IPS-18a (cell line): ENCODE measurements around the gene MFAP3L.

Experiments used
- H3K27ac ChIP-seq: one replicate; pipeline ENCODE4 v1.5.1; 2013; ENCODE audit warnings: low read length
- H3K27me3 ChIP-seq: one replicate; pipeline ENCODE4 v1.6.1; 2013; ENCODE audit warnings: mild to moderate bottlenecking, low read length; ENCODE audit not compliant: control insufficient read depth, insufficient read depth
- H3K36me3 ChIP-seq: one replicate; pipeline ENCODE4 v1.6.1; 2013; ENCODE audit warnings: low read depth, low read length; ENCODE audit not compliant: control insufficient read depth
- H3K4me1 ChIP-seq: one replicate; pipeline ENCODE4 v1.6.1; 2013; ENCODE audit warnings: low read depth, low read length; ENCODE audit not compliant: control insufficient read depth
- H3K4me3 ChIP-seq: one replicate; pipeline ENCODE4 v1.5.1; 2013; ENCODE audit warnings: low read length
- H3K9ac ChIP-seq: one replicate; pipeline ENCODE4 v1.6.1; 2013; ENCODE audit warnings: mild to moderate bottlenecking, low read length, moderate library complexity
- H3K9me3 ChIP-seq: one replicate; pipeline ENCODE4 v1.6.1; 2013; ENCODE audit warnings: low read depth, low read length; ENCODE audit not compliant: control insufficient read depth

The MFAP3L gene

GRCh38 chr4:170003071-170004070 lies 22.8 kb downstream of the MFAP3L start:
- H3K4me3 ChIP-seq: no peak overlapping the region
- no peaks in the 10 kb centered on the region for H3K36me3 ChIP-seq
- H3K27ac ChIP-seq: no peak overlapping the region
- H3K9ac ChIP-seq: no peak overlapping the region
- H3K9me3 ChIP-seq: no peaks in the 10 kb centered on the region
- no peaks in the 10 kb centered on the region for H3K27me3 ChIP-seq
- H3K4me1 ChIP-seq: no peaks in the 10 kb centered on the region

GRCh38 chr4:170001745-170002267 lies 24.4 kb downstream of the MFAP3L start:
- no peaks in the 10 kb centered on the region for H3K36me3 ChIP-seq

GRCh38 chr4:170001011-170001744 lies 25.0 kb downstream of the MFAP3L start:
- H3K27me3 ChIP-seq: no peaks in the 10 kb centered on the region
- H3K36me3 ChIP-seq: no peaks in the 10 kb centered on the region
- peaks cover 7% of the 10 kb centered on the region for H3K4me1 ChIP-seq
- H3K9me3 ChIP-seq: no peaks in the 10 kb centered on the region
- no peak overlapping the region for H3K9ac ChIP-seq
- no peak overlapping the region for H3K4me3 ChIP-seq
- no peak overlapping the region for H3K27ac ChIP-seq

More at GRCh38 chr4:170001745-170002267, 24.4 kb downstream of the MFAP3L start:
- no peaks in the 10 kb centered on the region for H3K27me3 ChIP-seq
- H3K9me3 ChIP-seq: no peaks in the 10 kb centered on the region
- H3K4me1 ChIP-seq: peaks cover 2% of the 10 kb centered on the region
- H3K9ac ChIP-seq: no peak overlapping the region
- no peak overlapping the region for H3K27ac ChIP-seq
- H3K4me3 ChIP-seq: no peak overlapping the region

GRCh38 chr4:169999923-170000322 lies 26.3 kb downstream of the MFAP3L start:
- no peaks in the 10 kb centered on the region for H3K9me3 ChIP-seq
- no peaks in the 10 kb centered on the region for H3K36me3 ChIP-seq
- H3K4me3 ChIP-seq: no peak overlapping the region
- H3K4me1 ChIP-seq: peaks cover 7% of the 10 kb centered on the region
- no peak overlapping the region for H3K27ac ChIP-seq
- no peaks in the 10 kb centered on the region for H3K27me3 ChIP-seq
- H3K9ac ChIP-seq: no peak overlapping the region

DNA sequence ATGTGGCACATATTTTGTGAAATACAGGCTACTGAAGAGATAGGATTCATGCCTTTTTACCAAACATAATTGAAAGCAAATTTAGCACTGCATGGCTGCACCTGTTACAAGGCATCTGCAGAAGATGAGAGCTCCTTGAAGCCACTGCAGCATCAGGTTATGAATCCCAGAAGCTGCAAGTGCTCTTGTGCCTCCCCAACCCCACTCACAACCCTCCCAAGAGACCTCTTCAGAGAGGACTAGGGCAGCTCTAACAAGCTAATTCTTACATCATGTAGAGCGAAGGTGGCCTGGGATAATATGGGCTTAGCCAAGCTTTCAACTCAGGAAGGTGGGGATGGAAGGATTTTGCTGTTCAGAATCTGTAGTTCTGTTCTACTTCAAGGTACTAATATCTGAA lies 27.2 kb downstream of the MFAP3L start:
- H3K27ac ChIP-seq: no peak overlapping the region
- no peak overlapping the region for H3K4me3 ChIP-seq
- no peaks in the 10 kb centered on the region for H3K27me3 ChIP-seq
- H3K4me1 ChIP-seq: peaks cover 7% of the 10 kb centered on the region
- no peaks in the 10 kb centered on the region for H3K36me3 ChIP-seq
- no peaks in the 10 kb centered on the region for H3K9me3 ChIP-seq
- H3K9ac ChIP-seq: no peak overlapping the region

DNA sequence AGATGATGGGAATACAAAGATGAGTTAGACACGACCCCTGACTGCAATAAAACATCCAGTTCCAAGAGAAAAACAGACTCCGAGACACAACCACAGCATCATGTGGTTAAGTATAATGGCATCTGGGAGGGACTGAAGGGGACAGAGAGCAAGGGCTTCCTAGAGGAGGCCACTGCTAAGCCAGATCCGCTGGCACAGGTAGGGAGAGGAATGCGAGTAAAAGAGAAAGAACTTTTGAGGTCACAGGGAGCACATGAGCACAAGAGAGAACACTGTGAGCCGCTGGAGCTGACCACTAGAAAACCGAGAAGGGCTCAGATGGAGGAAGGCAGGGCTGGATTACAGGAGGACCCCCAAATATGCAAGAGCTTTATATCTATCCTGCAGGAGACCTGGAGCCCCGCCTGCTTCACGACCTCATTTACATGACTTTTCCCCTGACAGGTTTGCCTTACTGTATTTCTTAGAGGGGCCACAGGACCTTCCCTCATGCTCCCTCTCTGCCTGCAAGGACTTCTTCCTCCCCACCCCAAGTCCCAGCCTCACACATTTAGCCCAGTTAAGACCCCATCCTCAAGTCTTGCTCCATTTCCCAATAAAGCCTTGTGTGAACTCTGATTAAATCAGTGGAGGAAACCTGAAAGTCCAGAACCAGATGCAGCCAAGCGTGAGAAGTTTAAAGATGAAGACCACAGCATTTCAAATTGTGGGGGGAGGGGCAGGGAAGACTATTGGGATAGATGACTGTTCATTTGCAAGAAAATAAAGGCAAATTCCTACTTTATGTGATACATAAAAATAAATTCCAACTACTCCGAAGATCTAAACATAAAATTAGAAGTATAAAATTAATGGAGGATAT lies 29.6 kb downstream of the MFAP3L start:
- no peaks in the 10 kb centered on the region for H3K9me3 ChIP-seq
- H3K27ac ChIP-seq: no peak overlapping the region
- no peak overlapping the region for H3K4me3 ChIP-seq
- H3K9ac ChIP-seq: no peak overlapping the region
- H3K36me3 ChIP-seq: no peaks in the 10 kb centered on the region
- peaks cover 7% of the 10 kb centered on the region for H3K4me1 ChIP-seq
- H3K27me3 ChIP-seq: no peaks in the 10 kb centered on the region

DNA sequence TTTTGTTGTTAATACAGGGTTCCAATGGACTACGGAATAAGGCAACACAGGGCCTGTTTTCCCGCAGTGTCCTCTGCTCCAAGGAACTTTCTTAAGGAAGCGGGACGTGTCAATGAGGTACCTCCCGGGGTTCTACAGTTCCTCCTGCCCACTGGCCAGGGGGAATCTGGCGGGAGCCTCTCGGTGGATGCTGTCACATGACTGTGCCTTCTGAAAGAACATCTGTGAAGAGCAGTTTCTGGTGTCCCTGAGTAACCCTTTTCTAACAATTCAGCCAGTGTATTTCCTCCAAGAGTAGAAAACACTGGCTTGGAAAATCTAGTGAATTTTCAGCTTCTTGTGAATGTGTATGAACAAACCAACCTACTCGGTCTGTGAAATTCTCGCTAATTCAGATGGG lies 32.7 kb downstream of the MFAP3L start:
- H3K9me3 ChIP-seq: no peaks in the 10 kb centered on the region
- H3K36me3 ChIP-seq: no peaks in the 10 kb centered on the region

DNA sequence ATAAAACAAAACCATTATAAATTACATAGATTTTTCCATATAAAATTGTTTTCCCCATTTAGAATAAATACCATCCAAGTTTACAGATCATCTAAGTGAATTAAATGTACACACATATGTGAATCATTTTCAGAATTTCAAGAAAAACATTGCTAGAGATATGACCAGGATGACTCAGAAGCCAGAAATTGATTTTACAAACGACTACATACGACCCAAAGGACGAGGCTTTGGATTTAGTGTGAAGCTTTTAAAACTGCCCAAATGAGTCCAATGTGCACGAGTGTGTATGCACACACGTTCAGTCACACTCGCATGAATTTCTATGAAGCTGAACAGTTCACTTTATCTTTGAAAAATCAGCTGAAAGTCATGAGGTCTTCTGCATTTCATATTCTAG lies 37.9 kb downstream of the MFAP3L start:
- H3K9ac ChIP-seq: no peak overlapping the region

More for the DNA sequence above, 32.7 kb downstream of the MFAP3L start:
- peaks cover 7% of the 10 kb centered on the region for H3K4me1 ChIP-seq
- H3K9ac ChIP-seq: no peak overlapping the region
- no peak overlapping the region for H3K4me3 ChIP-seq
- H3K27me3 ChIP-seq: no peaks in the 10 kb centered on the region
- H3K27ac ChIP-seq: no peak overlapping the region

DNA sequence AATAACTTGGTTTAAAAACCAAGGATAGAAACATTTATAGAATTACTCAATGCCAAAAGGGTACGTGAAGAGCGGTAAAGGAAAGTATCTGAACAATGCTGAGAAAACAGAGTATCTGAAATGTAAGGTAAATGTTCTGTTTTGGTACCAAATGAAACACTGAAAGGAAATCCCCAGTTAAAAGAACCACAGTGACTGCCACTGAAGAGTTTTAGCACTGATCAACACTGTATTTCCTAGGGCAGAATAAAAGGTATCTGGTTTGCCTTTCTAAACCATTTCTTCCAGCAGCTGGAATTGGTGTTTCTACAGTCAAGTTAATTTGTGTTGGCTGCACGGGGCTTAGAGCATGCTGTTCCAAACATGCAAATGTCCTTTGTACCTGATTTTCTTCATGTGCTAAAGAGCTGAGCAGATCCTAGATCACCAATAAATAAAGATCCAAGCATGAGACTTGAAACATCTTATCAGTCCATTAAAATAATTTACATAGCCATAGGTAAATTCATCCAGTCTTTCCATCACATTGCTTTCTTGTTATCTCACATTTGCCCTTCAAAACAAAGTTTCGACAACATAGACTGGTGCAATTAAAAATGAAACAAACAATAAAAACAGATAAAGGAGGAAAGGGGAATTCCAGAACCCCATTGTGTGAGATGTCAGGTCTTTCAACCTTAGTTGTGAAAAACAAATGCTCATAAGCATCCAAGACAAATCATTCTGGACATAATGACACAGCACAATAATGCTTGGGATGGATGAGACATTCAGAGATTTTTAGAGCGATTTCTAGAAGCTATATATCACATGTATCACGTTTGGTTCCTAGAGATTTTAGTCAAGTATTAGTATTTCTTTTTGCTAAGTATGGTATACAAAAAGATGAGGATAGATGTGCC lies 38.6 kb downstream of the MFAP3L start:
- Histone ChIP-seq H3K27ac (peak overlapping the region; percentile 63), H3K9me3 (no peaks in the 10 kb centered on the region), H3K27me3 (no peaks in the 10 kb centered on the region), H3K4me3 (no peak overlapping the region), H3K4me1 (peaks cover 25% of the 10 kb centered on the region), H3K9ac (peak overlapping the region; percentile 33), H3K36me3 (no peaks in the 10 kb centered on the region)

More for the DNA sequence above, 37.9 kb downstream of the MFAP3L start:
- Histone ChIP-seq H3K36me3 (no peaks in the 10 kb centered on the region), H3K4me1 (peaks cover 25% of the 10 kb centered on the region), H3K4me3 (no peak overlapping the region), H3K9me3 (no peaks in the 10 kb centered on the region), H3K27ac (no peak overlapping the region), H3K27me3 (no peaks in the 10 kb centered on the region)

DNA sequence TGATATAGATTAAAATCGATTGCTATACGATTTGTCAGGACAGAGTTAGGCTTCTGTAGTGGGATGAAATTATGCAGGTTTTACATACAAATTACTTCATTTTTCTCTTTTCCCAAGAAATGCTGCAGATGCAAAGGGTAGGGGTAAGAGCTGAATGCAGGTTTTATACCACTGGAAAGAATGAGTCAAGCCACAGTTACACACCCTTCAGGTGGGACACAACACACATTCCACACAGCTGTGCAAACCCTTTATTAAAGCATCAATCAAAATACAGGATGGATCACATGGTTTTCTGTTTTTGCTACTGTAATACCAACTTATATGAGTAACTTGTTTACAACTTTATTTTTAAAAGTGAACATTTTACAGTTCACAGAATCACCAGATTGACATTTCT lies 39.8 kb downstream of the MFAP3L start:
- Histone ChIP-seq H3K27ac (no peak overlapping the region), H3K4me1 (peaks cover 25% of the 10 kb centered on the region), H3K27me3 (no peaks in the 10 kb centered on the region), H3K9ac (no peak overlapping the region), H3K4me3 (no peak overlapping the region), H3K36me3 (no peaks in the 10 kb centered on the region), H3K9me3 (no peaks in the 10 kb centered on the region)
